H54 (cell line): Measurements from ENCODE around the gene CAMK2D.

ENCODE experiments used
- DNase-seq: peaks from one replicate; pipeline ENCODE4 v3.0.0; 2011; ENCODE audit warnings: low spot score, mixed read lengths; ENCODE audit not compliant: insufficient read length
- FAIRE-seq: peaks from 3 replicates; lab custom pipeline; 2011; peaks lifted over from hg19 to GRCh38; lab: Jason Lieb, UNC
- POLR2A ChIP-seq: IDR thresholded peaks from 2 replicates; pipeline ENCODE4 v1.6.1; 2011; ENCODE audit warnings: low read depth, mild to moderate bottlenecking, low read length

CAMK2D gene

DNA sequence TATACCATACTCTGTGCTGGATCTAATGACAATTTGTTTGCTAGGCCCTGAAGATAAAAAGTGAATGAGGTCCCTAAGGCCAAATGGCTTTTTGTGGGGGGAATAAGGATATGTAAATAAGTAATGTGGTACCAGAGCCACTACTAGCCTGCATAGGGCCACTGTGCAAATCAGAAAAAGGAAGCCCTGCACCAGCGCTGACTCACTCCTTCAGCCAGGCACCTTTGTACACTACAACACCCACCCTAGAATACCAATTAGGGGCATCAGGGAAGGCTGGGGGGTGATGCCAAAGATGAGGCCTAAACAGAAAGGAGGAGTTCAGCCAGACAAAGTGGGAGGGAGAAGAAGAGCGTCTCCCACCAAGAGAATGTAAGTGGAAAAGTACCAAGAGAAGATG is 122.2 kb downstream of the CAMK2D start:
- FAIRE-seq = no peak
- TF ChIP-seq POLR2A = no peak
- no peak for DNase-seq

DNA sequence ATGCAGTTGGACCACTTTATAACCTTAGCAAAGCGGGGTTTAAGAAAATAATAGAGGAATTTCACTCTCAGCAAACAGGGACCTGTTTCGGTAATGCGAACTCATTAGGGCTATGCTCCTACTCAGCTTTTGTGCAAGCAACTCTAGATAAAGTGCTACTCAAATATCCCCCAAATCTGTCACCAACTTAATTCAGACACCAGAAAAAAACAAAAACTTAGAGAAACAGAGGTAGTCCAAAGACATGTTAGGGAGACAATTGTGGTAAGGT is 123.0 kb downstream of the CAMK2D start:
- no peak for DNase-seq
- no peak for FAIRE-seq
- no peak for TF ChIP-seq POLR2A

DNA sequence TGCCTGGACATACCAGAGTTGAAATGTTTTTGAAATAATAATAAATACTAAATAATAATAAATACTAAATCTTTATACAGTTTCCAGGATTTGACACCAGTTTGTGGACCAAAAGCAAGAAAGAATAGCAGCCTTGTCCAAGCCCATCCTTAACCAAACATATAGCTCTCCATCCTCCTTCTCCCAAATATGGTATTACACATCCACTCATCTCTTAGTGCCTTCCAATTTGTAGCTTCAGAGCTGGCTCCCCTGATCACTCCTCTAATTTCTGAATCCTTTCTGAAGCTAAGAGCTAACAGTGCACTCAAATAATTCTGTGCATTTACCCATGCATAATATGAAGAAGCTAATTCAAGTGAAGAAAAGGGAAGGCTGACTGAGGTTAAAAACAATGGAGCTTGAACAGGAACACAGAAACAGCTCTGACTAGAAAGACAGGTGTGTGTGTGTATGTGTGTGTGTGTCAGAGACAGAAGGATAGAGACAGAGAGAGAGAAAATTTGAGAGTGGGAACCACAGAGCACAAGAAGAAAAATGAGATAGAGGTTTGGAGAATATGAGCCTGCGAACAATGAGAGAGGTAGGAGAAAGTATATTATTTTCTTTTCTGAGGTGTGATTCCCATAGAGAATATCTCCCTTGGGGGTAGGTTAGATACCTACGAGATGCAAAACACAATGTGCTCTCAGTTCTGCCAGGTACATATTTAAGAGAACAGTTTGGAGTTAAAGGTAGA is 123.5 kb downstream of the CAMK2D start:
- no peak for TF ChIP-seq POLR2A
- DNase-seq = no peak
- no peak for FAIRE-seq

DNA sequence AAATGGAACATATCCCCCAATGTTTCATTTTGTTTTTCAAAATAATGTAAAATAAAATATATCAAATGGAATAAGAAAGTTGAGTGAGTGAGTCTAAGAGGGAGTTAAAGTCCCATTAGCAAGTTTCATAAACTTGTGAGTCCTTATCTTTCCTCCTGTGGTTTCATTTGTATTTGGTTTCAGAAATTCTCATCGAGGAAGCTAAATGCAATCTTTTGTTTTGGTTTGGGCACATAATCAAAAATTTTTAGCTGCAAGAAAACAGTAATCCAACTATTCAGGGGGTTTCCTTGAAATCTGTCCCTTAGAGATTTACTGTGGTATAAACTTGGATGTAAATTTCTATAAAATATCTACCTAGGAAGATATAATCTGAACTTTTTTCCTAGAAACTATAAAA is 124.2 kb downstream of the CAMK2D start:
- DNase-seq = no peak
- TF ChIP-seq POLR2A = no peak
- no peak for FAIRE-seq

DNA sequence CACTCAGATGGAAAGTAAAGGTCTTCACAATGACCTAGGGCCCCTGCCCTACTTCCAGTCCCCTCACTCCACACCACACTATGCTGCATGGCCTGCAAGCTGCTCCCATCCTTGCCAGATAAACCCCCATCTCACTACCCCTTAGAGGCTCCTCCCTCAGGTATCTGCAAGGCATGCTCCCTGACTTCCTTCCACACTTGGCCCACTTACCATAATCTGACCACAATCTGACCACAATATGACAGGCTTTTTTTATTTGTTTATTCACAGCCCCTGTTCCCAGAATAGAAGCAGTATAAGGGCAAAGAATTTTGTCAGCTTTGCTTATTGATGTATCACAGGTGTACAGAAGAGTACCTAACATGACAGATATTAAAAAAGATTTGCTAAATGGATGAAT is 124.7 kb downstream of the CAMK2D start:
- TF ChIP-seq POLR2A = no peak
- DNase-seq = no peak
- peak; percentile 15 for FAIRE-seq

DNA sequence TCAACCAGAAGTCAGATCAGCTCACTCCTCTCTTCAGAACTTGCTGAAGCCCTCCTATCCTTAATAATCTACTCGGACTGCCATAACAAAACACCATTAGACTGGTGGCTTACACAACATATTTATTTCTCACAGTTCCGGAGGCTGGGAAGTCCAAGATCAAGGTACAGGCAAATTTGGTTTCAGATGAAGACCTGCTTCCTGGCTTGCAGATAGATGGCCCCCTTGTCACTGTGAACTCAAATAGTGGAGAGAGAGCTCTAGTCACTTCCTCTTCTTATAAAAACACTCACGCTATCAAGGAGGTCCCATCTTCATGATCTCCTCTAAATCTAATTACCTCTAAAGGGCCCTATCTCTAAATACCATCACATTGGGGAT is 125.1 kb downstream of the CAMK2D start:
- DNase-seq (no peak), FAIRE-seq (no peak)
- no peak for TF ChIP-seq POLR2A

DNA sequence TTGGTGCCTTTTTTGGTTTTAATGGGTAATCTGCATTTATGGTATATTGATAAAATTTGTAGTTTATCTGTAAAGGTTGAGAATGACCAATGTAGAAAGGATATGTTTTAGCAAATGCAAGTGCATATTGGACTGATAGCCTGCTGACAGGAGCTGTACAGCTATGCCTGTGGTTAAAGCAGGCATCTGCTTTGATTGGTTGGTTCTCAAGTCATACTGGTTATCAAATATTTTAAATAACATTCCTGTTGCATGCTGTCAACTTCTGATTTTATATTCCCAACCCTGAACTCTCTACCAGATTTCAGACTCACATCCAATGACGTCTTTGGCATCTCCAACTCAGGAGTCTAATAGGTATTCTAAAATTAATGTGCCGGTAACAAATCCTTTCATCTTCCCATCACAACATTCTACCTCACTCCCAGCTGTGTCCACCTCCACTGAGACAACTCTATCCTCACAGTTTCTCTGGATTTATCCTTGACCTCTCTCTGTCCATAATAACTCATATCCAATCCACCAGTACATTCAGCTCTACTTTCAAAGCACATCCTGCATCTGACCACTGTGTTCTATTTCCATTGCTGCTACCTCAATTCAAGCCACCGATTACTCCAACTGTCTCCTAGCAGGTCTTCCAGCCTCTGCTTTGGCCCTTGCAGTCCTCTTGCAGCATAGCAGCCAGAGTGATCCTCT is 125.7 kb downstream of the CAMK2D start:
- no peak for TF ChIP-seq POLR2A
- FAIRE-seq (peak; percentile 55), DNase-seq (no peak)

DNA sequence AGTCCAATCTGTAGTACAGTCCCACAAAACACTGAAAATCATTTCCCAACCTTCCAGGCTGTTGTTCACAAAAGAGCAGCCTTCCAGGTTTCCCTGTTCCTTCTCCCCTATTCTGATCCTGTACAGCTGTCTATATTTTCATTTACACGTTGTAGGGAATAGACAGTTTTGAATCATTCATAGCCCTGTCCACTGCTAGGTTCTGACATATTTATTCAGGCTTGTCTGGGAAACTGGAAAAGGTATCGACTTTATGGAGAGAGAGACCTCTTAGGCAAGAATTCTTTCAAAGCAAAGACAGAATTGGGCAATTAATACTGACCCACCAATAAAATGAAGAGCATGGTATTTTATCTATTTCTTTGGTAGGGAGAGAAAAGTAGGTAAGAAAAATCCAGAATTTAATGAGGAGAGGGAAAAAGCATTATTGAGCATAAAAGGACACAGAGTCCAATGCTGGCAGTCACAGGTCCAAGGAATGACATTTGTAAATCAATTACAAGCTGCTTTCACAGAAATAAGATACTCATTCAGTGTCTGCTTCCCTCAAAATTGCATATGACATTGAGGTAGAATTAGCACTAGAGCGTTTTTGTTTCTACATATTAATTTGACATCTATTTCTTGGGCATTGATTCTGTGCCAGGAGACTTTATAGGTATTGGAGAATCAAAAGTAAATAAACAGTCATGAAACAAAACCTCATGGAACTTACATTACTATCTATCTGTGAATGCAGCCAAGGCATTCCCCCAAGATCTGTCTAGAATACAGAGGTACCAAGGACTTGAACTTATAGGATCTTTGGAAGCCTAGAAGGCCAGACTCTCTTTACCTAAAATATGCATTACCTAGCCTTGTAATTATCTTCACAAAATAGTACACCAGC is 127.2 kb downstream of the CAMK2D start:
- no peak for DNase-seq
- no peak for TF ChIP-seq POLR2A
- no peak for FAIRE-seq

DNA sequence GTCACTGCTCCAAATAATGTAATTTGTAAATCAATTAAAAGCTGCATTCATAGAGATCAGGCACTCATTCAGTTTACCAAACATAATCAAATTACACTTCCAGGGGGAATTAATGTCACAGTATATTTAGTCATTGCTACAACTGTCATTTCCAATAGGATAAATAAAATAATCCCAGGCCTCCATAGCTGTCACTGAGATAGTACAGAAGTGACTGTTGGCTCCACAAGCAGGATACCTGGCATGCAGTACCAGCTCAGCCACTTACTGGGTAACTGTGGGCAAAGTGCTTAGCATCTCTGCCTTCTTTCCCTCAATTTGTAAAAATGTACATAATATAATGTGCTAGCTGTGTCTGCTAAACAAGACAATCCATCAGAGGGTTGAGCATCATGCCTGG is 128.1 kb downstream of the CAMK2D start:
- no peak for DNase-seq
- no peak for TF ChIP-seq POLR2A
- FAIRE-seq = no peak

DNA sequence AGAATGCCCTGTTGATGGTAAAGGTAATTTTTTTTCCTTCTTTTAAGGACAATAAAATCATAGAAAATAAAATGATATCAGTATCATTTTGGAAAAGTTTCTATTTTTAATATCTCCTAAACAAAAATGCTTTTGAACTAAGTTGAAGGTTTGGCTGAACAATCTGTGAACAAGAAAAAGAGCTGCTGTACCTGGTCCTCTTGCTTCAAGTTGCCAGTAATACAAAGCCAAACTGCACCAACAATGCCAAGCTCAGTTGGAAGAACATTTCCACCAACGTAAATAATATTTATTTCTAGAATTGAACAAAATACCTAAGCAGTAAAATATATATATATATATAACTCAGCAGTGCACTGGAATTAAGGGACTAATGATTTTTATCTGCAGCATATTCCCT is 132.8 kb downstream of the CAMK2D start:
- DNase-seq = no peak
- TF ChIP-seq POLR2A = no peak
- FAIRE-seq = no peak

DNA sequence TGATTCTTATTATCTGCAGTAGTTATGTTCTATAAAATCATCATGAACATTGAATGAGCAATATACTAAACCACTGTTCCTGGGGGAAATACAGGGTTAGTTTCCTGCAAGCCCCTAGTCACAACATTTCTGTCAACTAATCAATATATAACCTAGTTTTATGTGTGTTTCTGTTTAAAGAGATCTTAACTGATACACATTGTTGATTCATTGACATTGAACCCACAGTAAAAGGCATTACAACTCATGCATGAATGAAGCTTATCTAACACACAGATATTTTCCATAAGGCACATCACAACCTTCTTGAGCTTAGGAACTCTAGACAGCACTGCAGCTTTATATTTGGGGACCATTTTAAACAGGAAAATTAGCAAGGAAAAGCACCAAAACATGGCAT is 134.2 kb downstream of the CAMK2D start:
- no peak for FAIRE-seq
- TF ChIP-seq POLR2A = no peak
- no peak for DNase-seq

DNA sequence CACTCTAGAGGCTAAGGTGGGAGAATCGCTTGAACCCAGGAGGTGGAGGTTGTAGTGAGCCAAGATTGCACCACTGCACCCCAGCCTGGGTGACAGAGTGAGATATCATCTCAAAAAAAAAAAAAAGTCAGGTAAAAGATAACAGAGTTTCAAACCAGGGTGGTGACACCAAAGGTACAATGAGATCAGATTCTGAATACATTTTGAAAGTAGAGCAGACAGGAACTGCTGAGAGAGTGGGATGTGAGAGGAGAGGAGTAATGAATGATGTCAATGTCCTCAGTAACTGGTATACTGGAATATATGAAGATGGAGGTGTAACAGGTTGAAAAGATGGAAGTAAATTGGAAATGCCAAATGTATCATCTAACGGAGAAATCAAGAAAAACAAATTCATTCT is 135.6 kb downstream of the CAMK2D start:
- DNase-seq = no peak
- FAIRE-seq = no peak

DNA sequence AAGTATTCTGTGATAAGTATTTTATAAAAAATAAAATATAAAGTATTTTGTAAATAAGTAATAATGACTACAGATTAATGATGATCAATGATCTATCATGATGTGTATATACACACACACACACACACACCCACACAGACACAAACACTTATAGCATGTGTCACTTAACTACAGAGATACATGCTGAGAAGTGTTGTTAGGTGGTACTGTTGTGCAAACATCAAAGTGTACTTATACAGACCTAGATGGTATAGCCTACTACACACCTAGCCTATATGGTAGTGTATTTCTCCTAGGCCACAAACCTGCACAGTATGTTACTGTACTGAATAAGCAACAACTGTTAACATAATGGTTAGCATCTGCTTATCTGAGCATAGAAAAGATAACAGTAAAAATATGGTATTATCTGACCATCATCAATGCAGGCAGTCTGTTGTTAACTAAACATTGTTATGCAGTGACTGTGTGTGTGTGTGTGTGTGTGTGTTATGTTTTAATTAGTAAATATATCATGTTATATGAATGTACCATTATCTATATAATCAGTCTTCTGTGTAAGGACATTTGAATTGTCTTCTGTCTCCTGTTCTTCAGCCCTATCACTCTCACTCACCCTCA is 138.2 kb downstream of the CAMK2D start:
- no peak for FAIRE-seq
- no peak for DNase-seq
- TF ChIP-seq POLR2A = no peak

More for the DNA sequence above, 135.6 kb downstream of the CAMK2D start:
- TF ChIP-seq POLR2A = no peak

DNA sequence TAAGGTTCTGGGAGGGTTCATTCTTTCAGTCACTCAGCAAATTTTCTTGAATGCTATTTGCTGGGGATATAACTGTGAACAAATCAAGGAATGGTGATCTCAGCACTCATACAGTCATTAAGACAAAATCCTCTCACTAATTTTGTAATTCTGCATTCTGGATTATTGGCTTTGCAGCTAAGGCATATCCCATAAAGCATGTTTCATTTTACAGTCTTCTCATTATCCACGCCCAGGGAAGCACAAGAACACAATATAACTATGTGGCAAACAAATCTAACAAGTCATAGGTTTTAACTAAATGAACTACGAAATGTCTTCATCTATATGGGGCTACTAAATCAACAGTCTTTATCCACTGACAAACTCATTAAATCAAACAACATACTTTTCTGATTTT is 139.9 kb downstream of the CAMK2D start:
- DNase-seq = no peak
- no peak for TF ChIP-seq POLR2A
- no peak for FAIRE-seq
